SK-N-SH (cell line): Measurements from ENCODE around the gene CDH4. TPM values are rescaled to one million over a fixed set of nuclear protein-coding genes. Genes with fewer than 3 reads are reported as not detected.

ENCODE experiments used
- CTCF ChIA-PET: fragments of 300-600, 350-600 bp; formaldehyde crosslinking; extraction: SDS; loops from one replicate; lab custom pipeline; 2021; lab: Yijun Ruan, JAX
- POLR2A ChIA-PET: fragments of 350-600 bp; sonication (Branson Sonifier 250); formaldehyde crosslinking; extraction: SDS; loops from one replicate; lab custom pipeline; 2020; ENCODE audit warnings: antibody characterized with exemption, inconsistent platforms; lab: Yijun Ruan, JAX
- DNase-seq: peaks from one replicate; pipeline ENCODE4 v3.0.0; 2012
- H2AFZ ChIP-seq: fragments of 200-600 bp; sonication (generic); 2 replicates; pipeline ENCODE4 v1.8.1; 2016; ENCODE audit warnings: antibody characterized with exemption, mild to moderate bottlenecking, low read depth
- H3F3A ChIP-seq: fragments of 200-600 bp; sonication (generic); replicated peaks from 2 replicates; pipeline ENCODE3; 2016; ENCODE audit warnings: antibody characterized with exemption, mild to moderate bottlenecking; ENCODE audit not compliant: insufficient read depth
- H3K27ac ChIP-seq, 2 experiments: fragments of 200-500 bp in 1 of 2; fragments of 200-600 bp in 1 of 2; sonication (Bioruptor generic) in 1 of 2; sonication (generic), shearing (Covaris generic) in 1 of 2; 2 replicates each; pipeline versions ENCODE4 v1.5.1 to v1.6.1; 2014 to 2016; ENCODE audit warnings: low read depth in 2 of 2, inconsistent platforms in 1 of 2, low read length in 1 of 2, mild to moderate bottlenecking in 1 of 2, mixed read lengths in 1 of 2
- H3K27me3 ChIP-seq: fragments of 200-600 bp; sonication (generic), shearing (Covaris generic); 2 replicates; pipeline ENCODE4 v1.6.1; 2016; ENCODE audit warnings: mixed run types; ENCODE audit not compliant: insufficient read depth
- H3K36me3 ChIP-seq, 2 experiments: fragments of 200-500 bp in 1 of 2; fragments of 200-600 bp in 1 of 2; sonication (Bioruptor generic) in 1 of 2; sonication (generic) in 1 of 2; replicated peaks in 1 of 2; 2 replicates each; pipeline versions ENCODE3 to v1.5.1; 2014 to 2016; ENCODE audit warnings: low read length in 1 of 2, mild to moderate bottlenecking in 1 of 2; ENCODE audit not compliant: insufficient read depth in 2 of 2, control insufficient read depth in 1 of 2
- H3K4me1 ChIP-seq, 2 experiments: fragments of 200-500 bp in 1 of 2; fragments of 200-600 bp in 1 of 2; sonication (Bioruptor generic) in 1 of 2; sonication (generic), shearing (Covaris generic) in 1 of 2; 2 replicates each; pipeline versions ENCODE4 v1.5.1 to v1.6.1; 2014 to 2016; ENCODE audit warnings: low read depth in 1 of 2, low read length in 1 of 2, mixed run types in 1 of 2; ENCODE audit not compliant: insufficient read depth in 2 of 2, control insufficient read depth in 1 of 2
- H3K4me2 ChIP-seq: fragments of 200-600 bp; sonication (generic), shearing (Covaris generic); 2 replicates; pipeline ENCODE4 v1.6.1; 2017; ENCODE audit warnings: mixed run types
- H3K4me3 ChIP-seq, 2 experiments: fragments of 200-500 bp in 1 of 2; fragments of 200-600 bp in 1 of 2; sonication (Bioruptor generic) in 1 of 2; sonication (generic), shearing (Covaris generic) in 1 of 2; 2 replicates each; pipeline versions ENCODE4 v1.5.1 to v1.8.1; 2014 to 2016; ENCODE audit warnings: low read depth in 2 of 2, inconsistent platforms in 1 of 2, low read length in 1 of 2, mild to moderate bottlenecking in 1 of 2, mixed read lengths in 1 of 2, moderate library complexity in 1 of 2
- H3K79me2 ChIP-seq: fragments of 200-600 bp; sonication (generic); 2 replicates; pipeline ENCODE4 v1.8.1; 2017; ENCODE audit warnings: mild to moderate bottlenecking; ENCODE audit not compliant: insufficient read depth
- H3K9ac ChIP-seq: fragments of 200-600 bp; sonication (generic); 2 replicates; pipeline ENCODE4 v1.6.1; 2017; ENCODE audit warnings: mixed run types
- H3K9me2 ChIP-seq: fragments of 200-600 bp; sonication (generic); 2 replicates; pipeline ENCODE4 v1.6.1; 2017; ENCODE audit warnings: mixed run types
- H3K9me3 ChIP-seq: fragments of 200-600 bp; sonication (generic); 2 replicates; pipeline ENCODE4 v1.6.1; 2017; ENCODE audit warnings: mixed run types, mild to moderate bottlenecking, moderate library complexity
- H4K20me1 ChIP-seq: fragments of 200-600 bp; sonication (generic); 2 replicates; pipeline ENCODE4 v1.6.1; 2017; ENCODE audit warnings: mild to moderate bottlenecking, mixed run types; ENCODE audit not compliant: insufficient read depth
- CHD2 ChIP-seq: fragments of 150-350 bp; IDR thresholded peaks from 2 replicates; pipeline ENCODE4 v1.6.1; 2018; ENCODE audit warnings: low read length; ENCODE audit not compliant: partially characterized antibody
- EP300 ChIP-seq, 2 experiments: IDR thresholded peaks; 2 replicates each; pipeline versions ENCODE4 v1.4.0 to v1.6.1; 2012; ENCODE audit warnings: borderline replicate concordance in 1 of 2, low read depth in 1 of 2, low read length in 1 of 2
- FOSL2 ChIP-seq: IDR thresholded peaks from 2 replicates; pipeline ENCODE4 v1.4.0; 2012; ENCODE audit warnings: low read depth, mild to moderate bottlenecking, moderate library complexity, borderline replicate concordance
- GABPA ChIP-seq: IDR thresholded peaks from 2 replicates; pipeline ENCODE4 v1.4.0; 2012; ENCODE audit warnings: low read depth, mild to moderate bottlenecking
- GATA2 ChIP-seq: sonication (generic); formaldehyde crosslinking; IDR thresholded peaks from 2 replicates; pipeline ENCODE4 v1.5.0; 2020; ENCODE audit warnings: mild to moderate bottlenecking, missing genetic modification reagents
- IRF3 ChIP-seq: fragments of 150-350 bp; IDR thresholded peaks from 2 replicates; pipeline ENCODE4 v1.6.1; 2016; ENCODE audit warnings: mild to moderate bottlenecking, low read depth, low read length
- NFIC ChIP-seq: IDR thresholded peaks from 2 replicates; pipeline ENCODE4 v1.4.0; 2012; ENCODE audit warnings: borderline replicate concordance
- NRF1 ChIP-seq: IDR thresholded peaks from 2 replicates; pipeline ENCODE4 v1.6.1; 2012; ENCODE audit warnings: low read depth, mild to moderate bottlenecking, low read length
- PBX3 ChIP-seq: IDR thresholded peaks from 2 replicates; pipeline ENCODE4; 2012
- RAD21 ChIP-seq: IDR thresholded peaks from 2 replicates; pipeline ENCODE4 v1.6.1; 2012; ENCODE audit warnings: mild to moderate bottlenecking, low read length
- RCOR1 ChIP-seq: fragments of 150-350 bp; IDR thresholded peaks from 2 replicates; pipeline ENCODE4 v1.6.1; 2017; ENCODE audit warnings: antibody characterized with exemption, low read length
- REST ChIP-seq: IDR thresholded peaks from 2 replicates; pipeline ENCODE4 v1.6.1; 2012; ENCODE audit warnings: mild to moderate bottlenecking, low read depth, low read length, moderate library complexity
- RXRA ChIP-seq: IDR thresholded peaks from 2 replicates; pipeline ENCODE4 v1.4.0; 2012; ENCODE audit warnings: low read depth, mild to moderate bottlenecking, borderline replicate concordance
- SIN3A ChIP-seq: IDR thresholded peaks from 2 replicates; pipeline ENCODE4 v1.6.1; 2012; ENCODE audit warnings: low read depth, mild to moderate bottlenecking, low read length, moderate library complexity, borderline replicate concordance
- SMC3 ChIP-seq: IDR thresholded peaks from 2 replicates; pipeline ENCODE4 v1.6.1; 2012; ENCODE audit warnings: low read depth, low read length, improper control_type of control experiment
- TAF1 ChIP-seq: IDR thresholded peaks from 2 replicates; pipeline ENCODE4 v1.6.1; 2012; ENCODE audit warnings: low read depth, mild to moderate bottlenecking, low read length, moderate library complexity, borderline replicate concordance
- TCF12 ChIP-seq: IDR thresholded peaks from 2 replicates; pipeline ENCODE4 v1.4.0; 2012
- TEAD4 ChIP-seq: IDR thresholded peaks from 2 replicates; pipeline ENCODE4 v1.4.0; 2012; ENCODE audit warnings: mild to moderate bottlenecking, borderline replicate concordance; ENCODE audit not compliant: insufficient read depth
- USF1 ChIP-seq: IDR thresholded peaks from 2 replicates; pipeline ENCODE4 v1.4.0; 2012; ENCODE audit warnings: low read depth, borderline replicate concordance
- YY1 ChIP-seq: IDR thresholded peaks from 2 replicates; pipeline ENCODE4 v1.4.0; 2012; ENCODE audit warnings: low read depth, mild to moderate bottlenecking
- WGBS: methylation state at CpG from one replicate; pipeline ENCODE4 v1.1.6; 2017; ENCODE audit warnings: low lambda C conversion rate; 5-methylcytosine and 5-hydroxymethylcytosine counted together
- polyA plus RNA-seq, 3 experiments: library from polyadenylated mRNA; depleted of rRNA; stranded (reverse); fragments of >200 nt; gene quantifications; 2 replicates each; pipeline ENCODE4 v1.2.3, GENCODE V29; 2012

CDH4 gene
- polyA plus RNA-seq, 1 of the 3 experiments (the other 2 are of a cell fraction): not detected

- Histone ChIP-seq H3K9ac (no peak overlapping the region), H3K27me3 (no peaks in the 10 kb centered on the region), H3F3A (no peaks in the 10 kb centered on the region), H3K4me3 (no peak overlapping the region), H3K79me2 (no peaks in the 10 kb centered on the region), H3K4me2 (no peak overlapping the region), H3K9me3 (no peaks in the 10 kb centered on the region), H3K27ac (no peak overlapping the region), H3K4me1 (no peaks in the 10 kb centered on the region), H3K9me2 (no peaks in the 10 kb centered on the region), H3K36me3 (no peaks in the 10 kb centered on the region), H2AFZ (no peak overlapping the region), H4K20me1 (no peaks in the 10 kb centered on the region)
- 32% methylated on average over 9 of the region's 15 CpGs for WGBS
- POLR2A ChIA-PET: no interaction called here
- TF ChIP-seq PBX3 (no peak), YY1 (no peak), NRF1 (no peak), TCF12 (no peak), USF1 (no peak), SIN3A (no peak), REST (no peak), CHD2 (no peak), NFIC (no peak), TEAD4 (no peak), GABPA (no peak), RXRA (no peak), GATA2 (CRISPR knock-in tag) (no peak), IRF3 (no peak), SMC3 (no peak), FOSL2 (no peak), RAD21 (no peak), TAF1 (no peak), RCOR1 (no peak), EP300 (IDR thresholded peaks at IDR 0.05; ENCODE audit: borderline replicate concordance in 1 of 2, low read depth in 1 of 2, low read length in 1 of 2) (no peak)
- DNase-seq: no peak
- CTCF ChIA-PET: no interaction called here
Measured at GRCh38 chr20:61636531-61637116, 384.6 kb downstream of the CDH4 start.
